HG02678 (cell line): ENCODE measurements around the gene SOST.

Experiments
- ATAC-seq: cut with Tn5 transposase; IDR thresholded peaks from one replicate; pipeline ENCODE4 v1.9.1; 2021; ENCODE audit warnings: mild to moderate bottlenecking, moderate library complexity; ENCODE audit not compliant: unreplicated experiment

The SOST gene

DNA sequence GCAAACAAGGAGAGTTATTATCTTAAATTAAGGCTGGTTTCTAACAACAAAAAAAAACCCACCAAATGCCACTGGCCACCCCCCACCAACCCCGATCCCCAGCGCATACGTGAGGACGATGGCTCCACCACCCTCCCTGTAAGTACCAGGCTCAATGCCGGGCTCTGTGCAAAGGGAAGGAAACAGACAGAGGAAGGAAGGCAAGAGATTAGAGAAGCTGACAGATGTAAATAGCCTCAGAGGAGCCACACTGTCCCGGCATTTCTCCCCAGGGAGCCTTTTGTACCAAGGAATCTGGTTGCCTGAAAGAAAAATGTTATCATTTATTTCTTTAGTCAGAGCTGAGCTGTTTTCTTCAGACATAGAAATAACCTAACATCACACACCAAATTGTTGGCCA is 13.1 kb downstream of the SOST start:
- no peak for ATAC-seq

GRCh38 chr17:43741636-43742035 is 17.0 kb downstream of the SOST start:
- ATAC-seq: no peak

GRCh38 chr17:43740541-43740940 is 18.1 kb downstream of the SOST start:
- ATAC-seq: no peak

DNA sequence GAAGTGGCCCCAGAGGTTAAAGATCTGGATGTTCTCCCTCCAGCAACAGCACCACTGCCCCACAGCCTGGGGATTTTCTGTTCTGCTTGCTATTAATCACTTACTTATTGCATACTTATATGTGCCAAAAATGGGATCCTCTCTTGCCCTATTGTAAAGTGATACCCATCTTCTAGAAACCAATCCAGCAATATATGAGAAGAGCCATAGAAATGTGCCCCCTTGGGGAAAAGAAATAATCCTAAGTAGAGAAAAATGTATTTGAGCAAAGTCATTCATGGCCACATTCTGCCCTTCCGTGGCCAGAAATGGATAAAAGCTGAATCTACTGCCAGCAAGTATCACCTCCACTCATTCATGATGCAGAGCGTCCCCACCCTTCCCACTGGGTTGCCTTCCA is 20.9 kb downstream of the SOST start:
- no peak for ATAC-seq

- ATAC-seq: no peak
Observed at GRCh38 chr17:43736389-43736788, 22.2 kb downstream of the SOST start.

GRCh38 chr17:43734376-43734775 is 24.2 kb downstream of the SOST start:
- no peak for ATAC-seq

DNA sequence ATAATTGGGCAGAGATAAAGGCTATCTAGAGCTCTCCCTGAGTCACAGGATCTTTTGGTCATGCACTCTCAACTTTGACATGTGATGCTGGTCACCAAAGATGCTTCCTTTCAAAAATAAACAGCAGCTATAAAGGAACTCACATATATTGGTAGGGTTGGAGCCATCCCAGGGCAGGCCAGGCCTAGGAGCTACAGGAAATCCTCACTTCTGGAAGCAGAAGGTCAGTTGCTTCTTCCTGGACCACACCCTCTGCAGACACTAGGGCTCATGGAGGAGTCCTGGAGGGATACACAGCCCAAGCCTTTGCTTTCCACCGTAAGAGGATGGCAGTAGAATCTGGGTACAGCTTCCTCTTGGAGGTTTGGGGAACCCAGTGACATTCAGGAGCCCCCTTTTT is 24.6 kb downstream of the SOST start:
- no peak for ATAC-seq

DNA sequence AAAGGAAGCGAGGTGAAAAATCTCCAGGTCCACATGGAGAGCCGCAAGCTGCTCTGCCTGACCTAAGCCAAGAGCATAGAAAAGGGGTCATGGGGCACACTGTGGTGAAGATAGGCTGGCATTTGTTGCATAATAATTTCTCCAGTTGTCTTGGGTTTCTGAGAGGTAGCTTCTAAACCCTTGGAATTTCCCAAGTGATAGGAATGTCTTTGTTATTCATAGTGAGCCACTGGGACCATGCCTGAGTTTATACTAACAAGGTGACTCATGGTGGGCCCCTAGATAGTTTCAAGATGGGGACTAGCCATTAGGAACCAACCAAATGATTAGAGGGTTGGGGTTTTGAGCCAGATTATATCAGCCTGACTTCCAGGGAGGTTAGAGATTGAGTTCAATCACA is 25.6 kb downstream of the SOST start:
- ATAC-seq: no peak

GRCh38 chr17:43728081-43728480 is 30.5 kb downstream of the SOST start:
- no peak for ATAC-seq

DNA sequence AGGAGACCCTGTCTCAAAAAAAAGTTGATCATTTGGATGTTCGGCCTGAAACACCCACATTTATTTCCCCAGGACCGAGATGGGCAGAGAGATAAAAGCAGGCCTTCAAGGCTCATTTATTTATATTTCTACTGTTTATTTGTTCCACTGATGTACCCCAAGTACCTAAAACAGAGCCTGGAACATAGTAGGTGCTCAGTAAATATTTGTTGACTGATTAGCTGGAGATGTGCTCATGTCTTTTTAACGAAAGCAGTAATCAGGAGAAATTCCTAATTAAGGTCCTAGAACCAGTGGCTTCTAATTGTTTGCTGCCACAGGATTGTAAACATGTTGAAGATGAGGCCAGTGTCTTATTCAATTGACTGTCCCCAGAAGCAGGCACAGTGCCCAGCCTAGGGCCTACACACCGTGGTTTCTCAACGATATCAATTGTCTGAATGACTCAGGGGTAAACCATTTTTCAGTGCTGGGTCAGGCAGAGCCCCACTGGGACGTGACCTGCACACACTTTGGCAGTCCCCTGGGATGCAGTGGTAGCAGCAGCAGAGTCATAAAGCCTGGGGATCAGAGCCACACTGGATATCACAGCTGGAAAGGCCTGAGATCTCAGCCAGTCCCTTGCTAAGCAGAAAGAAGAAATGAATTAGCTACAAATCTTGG is 34.8 kb downstream of the SOST start:
- ATAC-seq: no peak

DNA sequence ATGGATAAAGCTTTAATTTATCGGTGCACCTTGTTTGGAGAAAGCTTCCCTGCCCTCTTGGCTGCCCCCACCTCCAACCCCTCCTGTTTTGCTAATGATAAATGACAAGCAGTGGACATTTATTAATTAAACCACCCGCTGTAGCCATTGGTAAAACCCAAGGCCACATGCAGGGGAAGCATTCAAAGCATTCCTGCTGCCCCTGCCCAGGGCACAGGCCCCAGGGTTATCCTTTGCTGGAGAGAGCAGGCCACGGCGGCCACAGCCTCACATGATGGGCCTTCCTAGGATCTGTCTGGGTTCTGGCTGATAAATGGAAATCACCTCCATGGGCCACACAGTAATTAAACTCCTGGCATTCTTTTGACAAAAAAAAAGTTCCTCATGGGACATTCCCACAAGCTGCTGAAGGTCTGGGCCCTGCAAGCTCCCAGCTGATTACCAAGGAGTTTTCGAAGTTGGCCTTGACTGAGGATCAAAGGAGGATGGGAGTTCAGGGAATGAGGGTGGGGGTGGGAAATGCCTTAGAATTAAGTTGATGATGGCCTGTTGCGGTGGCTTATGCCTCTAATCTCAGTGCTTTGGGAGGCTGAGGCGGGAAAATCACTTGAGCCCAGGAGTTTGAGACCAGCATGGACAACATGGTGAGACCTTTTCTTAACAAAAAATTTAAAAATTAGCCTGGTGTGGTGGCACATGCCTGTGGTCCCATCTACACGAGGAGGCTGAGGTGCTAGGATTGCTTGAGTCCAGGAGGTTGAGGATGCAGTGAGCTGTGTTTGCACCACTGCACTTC is 35.5 kb downstream of the SOST start:
- ATAC-seq: no peak

GRCh38 chr17:43722269-43722619 is 36.3 kb downstream of the SOST start:
- ATAC-seq: no peak

DNA sequence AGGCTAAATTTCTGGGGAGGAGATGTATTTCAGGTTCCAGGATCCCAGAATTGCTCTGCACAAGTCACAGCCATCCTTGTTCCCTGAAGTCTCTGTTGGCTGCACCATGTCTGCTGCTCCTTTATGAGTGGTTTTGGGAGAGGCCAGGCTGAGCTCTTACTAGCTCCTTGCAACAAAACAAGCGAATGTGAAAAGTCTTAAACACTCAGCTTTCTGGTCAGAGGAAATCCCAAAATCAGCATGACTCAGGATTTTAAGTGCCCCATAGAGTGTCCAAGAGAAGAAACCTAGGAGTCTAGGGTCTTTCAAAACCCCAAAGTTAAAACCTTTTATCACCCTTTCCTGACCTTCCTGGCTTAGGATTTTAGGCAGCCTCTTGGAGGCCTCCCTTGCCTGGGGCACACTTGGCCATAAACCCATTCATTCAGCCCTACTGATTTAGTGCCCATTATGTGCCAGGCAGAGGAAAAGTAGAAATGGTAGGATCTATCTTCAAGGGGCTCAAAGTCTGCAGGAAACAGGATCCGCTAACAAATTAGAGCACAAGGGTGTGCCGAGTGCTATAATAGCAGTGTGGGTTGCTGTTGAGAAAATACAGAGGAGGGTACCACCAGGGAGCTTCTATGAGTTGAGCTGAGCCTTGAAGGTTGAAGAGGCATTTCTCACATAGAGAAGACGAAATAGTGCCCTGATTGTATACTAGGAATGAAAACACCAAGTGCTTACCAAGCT is 36.9 kb downstream of the SOST start:
- no peak for ATAC-seq

DNA sequence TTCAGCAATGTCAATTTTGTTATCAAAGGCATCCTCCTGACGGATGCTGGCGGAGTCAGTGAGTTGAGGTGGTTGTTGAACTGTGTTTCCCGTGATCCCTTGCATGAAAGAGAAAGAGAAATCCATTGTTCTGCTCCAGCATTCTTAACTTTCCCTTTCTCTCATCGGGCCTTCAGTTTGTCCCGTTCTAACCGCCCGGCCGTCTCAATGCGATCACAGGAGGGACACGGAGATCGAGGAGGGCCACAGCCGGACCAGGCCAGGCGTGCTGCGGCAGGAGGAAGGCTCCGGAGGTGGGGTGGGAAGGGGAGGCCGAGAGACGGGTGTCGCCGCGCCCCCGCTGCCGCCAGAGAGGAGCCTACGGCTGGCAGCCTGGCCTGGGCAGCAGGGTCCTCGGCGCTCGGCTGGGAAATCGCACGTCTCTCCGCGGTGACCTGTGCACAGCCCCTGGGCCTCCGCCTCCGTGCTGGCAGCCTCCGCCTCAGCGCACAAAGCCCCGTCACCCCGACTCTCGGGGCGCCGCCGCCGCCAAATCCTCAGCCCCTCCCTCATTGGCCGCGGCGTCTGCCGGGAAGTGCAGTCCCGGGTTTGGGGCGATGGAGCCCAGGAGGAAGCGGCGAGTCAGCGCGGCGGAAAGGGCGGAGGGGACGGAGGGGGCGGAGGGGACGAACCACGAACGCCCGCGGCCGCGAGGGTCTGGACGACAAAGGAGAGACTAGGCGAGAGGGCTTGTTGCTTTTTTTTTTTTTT is 38.1 kb downstream of the SOST start:
- ATAC-seq: peak; percentile 83

DNA sequence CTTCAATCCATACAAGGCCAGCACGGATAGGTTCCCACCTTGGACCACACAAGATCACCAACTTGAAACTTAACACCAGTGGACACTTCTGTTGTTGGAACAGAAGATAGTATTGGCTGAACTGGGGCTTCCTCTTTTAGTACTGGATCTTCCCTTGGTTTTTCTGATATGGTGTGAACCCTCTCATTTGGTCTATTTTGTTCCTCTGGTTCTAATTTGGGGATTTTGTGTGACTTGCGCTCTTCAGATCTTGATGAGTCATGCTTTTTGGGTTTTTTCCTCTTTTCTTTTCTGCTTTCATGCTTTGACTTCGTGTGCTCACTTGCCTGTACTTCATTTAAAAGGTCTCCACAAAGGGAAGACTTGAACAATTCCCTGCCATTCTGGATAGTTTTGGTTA is 39.0 kb downstream of the SOST start:
- ATAC-seq: no peak

DNA sequence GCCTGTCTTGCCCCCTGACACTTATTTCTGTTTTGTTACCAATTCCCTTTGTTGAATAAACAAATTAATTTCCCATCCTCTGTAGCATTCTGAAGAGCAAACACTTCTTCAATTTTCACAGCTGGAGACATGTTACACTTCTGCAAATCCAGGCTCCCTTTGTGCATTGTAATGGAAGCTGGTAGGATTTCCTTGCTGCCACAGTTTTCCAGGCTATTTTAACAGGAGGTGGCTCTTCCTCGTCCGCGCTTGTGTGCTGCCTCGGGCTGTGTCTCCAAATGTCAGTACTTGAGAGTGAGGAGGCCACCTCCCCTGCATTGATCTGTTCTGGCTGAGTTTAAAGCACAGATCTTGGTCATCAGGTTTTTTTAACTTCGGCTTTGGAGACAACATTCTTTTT is 40.0 kb downstream of the SOST start:
- ATAC-seq: no peak

DNA sequence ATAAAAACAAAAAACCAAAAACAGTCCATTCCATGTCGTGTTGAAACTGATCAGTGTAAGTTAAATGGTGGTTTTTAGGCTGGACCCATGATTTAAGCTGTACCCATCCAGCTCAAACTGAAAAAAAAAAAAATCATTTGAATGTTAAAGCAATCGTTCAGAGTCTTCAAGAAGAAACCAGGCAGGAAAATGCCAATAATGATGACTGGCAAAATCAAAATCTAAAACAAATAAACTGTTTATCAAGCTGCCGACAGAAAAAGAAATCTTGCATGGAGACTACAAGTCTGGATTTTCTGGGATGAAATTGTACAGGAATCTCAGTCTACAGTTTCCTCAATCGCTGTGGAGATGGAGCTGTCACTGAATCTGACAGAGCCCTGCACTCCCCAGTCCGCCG is 40.7 kb downstream of the SOST start:
- no peak for ATAC-seq

GRCh38 chr17:43714465-43715149 is 44.0 kb downstream of the SOST start:
- ATAC-seq: no peak

DNA sequence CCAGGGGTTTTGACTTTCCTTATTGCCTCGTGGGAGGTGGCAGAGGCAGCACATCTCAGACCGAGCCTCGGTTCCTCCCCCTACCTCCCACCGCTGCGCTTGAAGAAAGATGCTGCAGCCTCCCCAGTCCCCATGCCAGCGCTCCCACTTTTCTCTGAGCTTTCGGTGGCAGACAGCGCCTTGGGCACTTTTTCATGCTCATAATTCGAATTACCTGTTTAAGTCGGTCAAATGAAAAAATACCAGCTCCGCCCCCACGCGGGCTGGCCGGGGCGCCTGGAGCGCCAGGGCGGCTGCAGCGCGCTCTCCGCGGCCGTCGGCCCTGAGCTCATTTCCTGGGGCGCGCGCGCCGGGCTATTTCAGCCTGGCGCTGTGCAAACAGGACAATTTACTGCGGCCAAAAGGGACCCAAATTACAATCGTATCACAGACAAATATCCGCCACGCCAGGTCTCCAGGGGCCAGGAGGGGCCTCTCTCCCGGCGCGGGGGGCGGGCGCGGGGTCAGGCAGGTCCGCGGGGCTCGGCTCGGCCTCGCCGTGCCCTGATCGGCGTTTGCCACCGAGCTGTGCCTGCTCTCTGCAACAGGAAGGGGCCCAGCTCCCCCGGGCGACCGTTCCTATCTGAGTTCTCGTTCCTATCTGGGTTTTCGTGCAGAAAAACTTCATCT is 45.0 kb downstream of the SOST start:
- ATAC-seq: no peak

DNA sequence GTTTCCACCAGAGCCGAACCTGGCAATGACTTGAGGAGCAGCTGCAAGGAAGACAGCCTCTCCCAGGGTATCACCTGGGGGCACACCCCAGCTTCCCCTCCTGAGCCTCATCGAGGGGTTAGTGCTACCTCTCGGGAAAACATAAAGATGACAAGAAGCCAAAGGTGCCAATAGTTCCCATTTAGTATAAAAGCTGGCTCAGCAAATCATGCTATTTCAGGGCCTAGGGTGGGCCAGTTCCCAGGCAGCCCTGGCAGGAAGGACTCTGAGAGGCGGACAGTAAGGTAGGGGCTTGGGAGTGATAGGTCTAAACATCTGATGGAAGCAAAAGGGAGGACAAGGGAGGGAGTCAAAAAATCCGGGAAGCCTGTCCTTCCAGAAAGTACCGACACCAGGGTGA is 46.2 kb downstream of the SOST start:
- no peak for ATAC-seq
